ENCODE results near the gene EBPL.
"Not testable (repeated sequence)": the region's sequence is repeated elsewhere in the genome, so short reads cannot be mapped to it uniquely, and the experiment has no call there.

The EBPL gene

DNA sequence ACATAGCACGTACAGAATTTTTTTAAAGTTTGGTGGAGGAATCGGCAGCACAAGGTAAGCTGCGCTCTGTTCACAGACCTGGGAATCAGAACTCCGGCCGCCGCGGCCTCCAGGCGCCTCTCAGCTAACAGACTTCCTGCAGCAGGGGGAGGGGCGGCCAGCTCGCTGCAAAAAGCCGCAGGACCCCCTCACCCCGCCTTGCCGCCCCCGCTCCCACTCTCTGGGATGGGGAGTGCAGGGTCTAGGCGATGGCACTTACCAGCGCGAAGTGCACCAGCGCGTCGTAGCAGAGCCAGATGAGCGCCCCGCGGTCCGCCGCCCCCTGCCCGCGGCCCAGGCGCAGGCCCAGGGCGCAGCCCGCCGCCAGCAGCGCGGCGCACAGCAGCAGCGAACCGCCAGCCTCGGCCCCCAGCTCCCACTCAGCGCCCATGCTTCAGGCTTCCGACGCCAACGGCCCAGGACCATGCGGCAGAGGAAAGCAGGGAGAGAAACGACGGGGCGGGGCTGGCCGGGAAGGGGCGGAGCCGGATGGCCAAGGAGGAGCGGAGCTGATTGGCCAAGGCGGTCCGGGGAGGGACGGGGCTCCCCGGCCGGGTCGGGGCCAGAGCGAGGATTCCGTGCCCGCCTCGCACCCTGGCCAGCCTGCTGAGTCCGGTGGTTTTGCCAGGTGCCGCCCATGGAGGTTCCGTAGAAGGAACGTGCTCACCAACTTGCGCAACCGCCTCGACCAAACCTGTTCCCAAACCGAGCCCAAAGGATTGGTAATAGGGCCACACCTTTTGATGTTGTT, at the start of gene EBPL:
Gene EBPL, minus strand, starts transcription at position 492 of the 790 bp plus-strand sequence. Its CDS starts 62 bp downstream, at position 430.
- TF ChIP-seq POLR2A (IDR thresholded peaks at IDR 0.05; ENCODE audit: low read depth, low read length) = peak; percentile 69
- DNase-seq (ENCODE audit: insufficient read length, low spot score) (peak; percentile 83), FAIRE-seq (no peak)

- FAIRE-seq = no peak
- DNase-seq (ENCODE audit: insufficient read length, low spot score) = no peak
- TF ChIP-seq POLR2A (IDR thresholded peaks at IDR 0.05; ENCODE audit: low read depth, low read length) = no peak
Measured at GRCh38 chr13:49740870-49741269, 49.6 kb upstream of the EBPL start.

- no peak for TF ChIP-seq POLR2A (IDR thresholded peaks at IDR 0.05; ENCODE audit: low read depth, low read length)
- DNase-seq (ENCODE audit: insufficient read length, low spot score) = no peak
- FAIRE-seq = no peak
Measured at GRCh38 chr13:49739498-49740187, 48.4 kb upstream of the EBPL start.

- FAIRE-seq = no peak
- no peak for TF ChIP-seq POLR2A (IDR thresholded peaks at IDR 0.05; ENCODE audit: low read depth, low read length)
- DNase-seq (ENCODE audit: insufficient read length, low spot score) = no peak
Measured at GRCh38 chr13:49733181-49733951, 42.1 kb upstream of the EBPL start.

GRCh38 chr13:49731766-49732165, 40.5 kb upstream of the EBPL start:
- no peak for TF ChIP-seq POLR2A (IDR thresholded peaks at IDR 0.05; ENCODE audit: low read depth, low read length)
- no peak for FAIRE-seq
- DNase-seq (ENCODE audit: insufficient read length, low spot score) = no peak

- no peak for DNase-seq (ENCODE audit: insufficient read length, low spot score)
- TF ChIP-seq POLR2A (IDR thresholded peaks at IDR 0.05; ENCODE audit: low read depth, low read length) = no peak
- FAIRE-seq = no peak
Measured at GRCh38 chr13:49716615-49717014, 25.3 kb upstream of the EBPL start.

- FAIRE-seq (no peak), DNase-seq (ENCODE audit: insufficient read length, low spot score) (no peak)
- no peak for TF ChIP-seq POLR2A (IDR thresholded peaks at IDR 0.05; ENCODE audit: low read depth, low read length)
Measured at GRCh38 chr13:49714757-49715156, 23.5 kb upstream of the EBPL start.

DNA sequence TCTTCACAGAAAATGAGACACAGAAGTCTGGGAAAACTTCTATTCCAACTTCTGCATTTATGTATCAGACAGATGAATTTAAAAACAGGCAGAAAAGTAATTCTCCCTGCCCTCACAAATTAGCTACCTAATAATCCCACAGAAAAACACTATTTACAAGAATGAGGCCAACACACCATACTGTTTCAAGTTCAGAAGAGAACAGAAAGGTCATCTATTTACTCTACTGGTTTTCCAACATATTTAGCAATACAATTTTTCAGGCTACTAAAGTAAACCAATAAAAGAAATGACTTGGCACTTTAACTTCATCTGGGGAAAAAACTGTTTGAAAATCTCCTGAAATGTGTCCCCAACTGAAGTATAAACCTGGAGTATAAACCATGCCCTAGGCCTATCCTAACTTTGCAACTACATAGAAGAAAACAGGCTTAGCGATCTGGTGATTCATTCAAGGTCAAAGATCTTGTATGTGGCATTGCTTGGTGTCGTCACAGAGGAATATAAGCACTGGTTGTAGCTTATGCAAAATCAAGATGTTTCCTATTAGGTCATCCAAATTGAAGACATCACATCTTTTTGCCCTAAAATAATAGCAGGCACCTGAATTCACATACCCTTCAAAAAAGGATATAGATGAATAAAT, 20.1 kb upstream of the EBPL start:
- DNase-seq (ENCODE audit: insufficient read length, low spot score) (no peak), FAIRE-seq (peak; percentile 86)
- no peak for TF ChIP-seq POLR2A (IDR thresholded peaks at IDR 0.05; ENCODE audit: low read depth, low read length)

- not testable (repeated sequence) for DNase-seq (ENCODE audit: insufficient read length, low spot score); FAIRE-seq
Measured at GRCh38 chr13:49704264-49704663, 13.0 kb upstream of the EBPL start.

DNA sequence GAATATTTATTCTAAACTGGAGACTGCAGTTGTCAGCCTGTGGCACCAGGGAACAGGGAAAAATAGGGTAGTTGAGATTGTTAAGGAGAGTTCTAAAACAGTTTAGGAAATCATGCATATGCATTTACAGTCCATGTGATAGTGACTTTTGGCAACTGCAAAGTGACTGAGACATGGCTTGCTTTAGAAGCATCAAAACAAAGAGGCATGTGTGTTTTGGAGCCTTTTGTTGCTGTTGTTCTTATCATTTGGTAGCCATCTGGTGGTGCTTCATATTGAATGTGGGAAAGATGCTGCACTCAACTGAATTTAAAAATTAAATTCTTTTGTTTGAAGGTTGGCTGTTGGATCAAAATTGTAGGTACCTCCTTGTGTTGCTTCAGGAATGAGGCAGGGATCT, 10.2 kb upstream of the EBPL start:
- TF ChIP-seq POLR2A (IDR thresholded peaks at IDR 0.05; ENCODE audit: low read depth, low read length) = no peak
- DNase-seq (ENCODE audit: insufficient read length, low spot score) (no peak), FAIRE-seq (no peak)

DNA sequence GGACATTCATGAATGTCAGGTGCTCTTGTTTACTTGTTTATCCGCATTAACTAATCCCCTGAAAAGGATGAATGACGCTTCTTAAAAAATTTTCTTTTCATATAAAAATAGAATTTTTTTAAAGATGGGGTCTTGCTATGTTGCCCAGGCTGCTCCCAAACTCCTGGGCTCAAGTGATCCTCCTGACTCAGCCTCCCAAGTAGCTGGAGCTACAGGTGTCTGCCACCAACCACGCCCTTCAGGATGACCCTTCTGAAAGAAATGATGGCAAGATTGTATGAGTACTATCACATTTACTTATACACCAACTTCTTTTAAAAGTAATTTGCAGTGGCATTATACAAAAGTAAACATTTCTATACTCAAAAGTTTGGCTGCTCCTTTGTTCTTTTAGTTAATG, 6.2 kb upstream of the EBPL start:
- no peak for TF ChIP-seq POLR2A (IDR thresholded peaks at IDR 0.05; ENCODE audit: low read depth, low read length)
- FAIRE-seq = no peak
- no peak for DNase-seq (ENCODE audit: insufficient read length, low spot score)

DNA sequence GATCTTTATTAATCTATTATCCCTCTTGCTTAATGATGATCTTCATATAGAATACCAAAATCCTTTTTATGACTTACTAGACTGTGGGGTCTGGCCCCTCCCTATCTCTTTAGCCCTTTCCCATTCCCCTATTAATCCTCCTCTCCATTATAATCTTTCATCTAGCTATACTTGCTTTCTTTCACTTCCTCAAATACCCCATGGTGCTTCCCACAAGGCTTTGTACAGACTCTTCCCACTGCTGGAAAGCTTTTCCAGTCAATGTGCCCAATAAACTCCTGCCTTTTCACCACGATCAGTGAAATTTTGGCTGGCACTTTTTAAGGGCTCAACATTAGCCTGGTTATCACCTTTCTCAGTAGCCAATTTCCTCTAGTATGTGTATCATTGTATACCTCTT, 3.2 kb upstream of the EBPL start:
- TF ChIP-seq POLR2A (IDR thresholded peaks at IDR 0.05; ENCODE audit: low read depth, low read length) = no peak
- FAIRE-seq = no peak
- DNase-seq (ENCODE audit: insufficient read length, low spot score) = no peak

DNA sequence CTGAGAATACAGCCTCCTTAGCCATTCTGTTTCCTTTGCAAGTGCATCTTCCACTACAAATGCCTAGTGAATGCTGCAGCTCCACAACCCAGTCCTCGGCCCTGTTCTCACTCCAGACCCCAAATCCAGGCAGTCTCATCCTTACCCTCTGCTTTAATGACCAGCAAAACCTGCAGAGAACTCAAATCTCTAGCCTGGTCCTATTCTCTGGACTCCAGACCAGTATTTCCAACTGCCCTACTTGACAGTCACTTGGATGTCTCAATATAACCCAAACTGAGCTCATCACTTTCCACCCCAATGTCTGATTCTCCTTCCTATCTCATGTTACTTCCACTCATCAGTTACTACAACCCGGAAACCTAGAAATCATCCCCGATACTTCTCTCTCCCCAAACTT, 2.6 kb upstream of the EBPL start:
- DNase-seq (ENCODE audit: insufficient read length, low spot score) (no peak), FAIRE-seq (no peak)
- no peak for TF ChIP-seq POLR2A (IDR thresholded peaks at IDR 0.05; ENCODE audit: low read depth, low read length)

DNA sequence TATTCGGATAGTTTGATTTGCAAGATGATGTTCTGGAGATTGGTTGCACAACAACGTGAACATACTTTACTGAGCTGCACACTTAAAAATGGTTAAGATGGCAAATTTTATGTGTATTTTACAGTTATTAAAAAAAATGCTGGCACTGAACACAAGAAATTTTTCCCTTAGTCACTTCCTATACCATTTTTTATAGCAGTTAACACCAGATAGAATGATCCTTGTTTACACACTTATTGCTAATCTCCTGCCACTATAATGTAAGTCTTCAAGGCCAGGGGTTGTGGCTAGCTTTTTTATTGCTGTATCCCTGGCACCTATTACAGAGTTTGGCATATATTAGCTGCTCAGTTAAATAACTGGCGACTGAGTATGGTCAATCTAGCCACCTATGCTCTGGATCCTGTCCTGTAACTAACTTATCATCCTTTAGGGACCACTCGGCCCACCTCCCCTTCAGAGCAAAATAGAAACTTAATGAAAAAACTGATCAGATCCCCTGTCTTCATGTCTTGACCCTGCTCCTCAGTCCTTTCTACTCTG, 2.0 kb upstream of the EBPL start:
- DNase-seq (ENCODE audit: insufficient read length, low spot score) (no peak), FAIRE-seq (no peak)
- TF ChIP-seq POLR2A (IDR thresholded peaks at IDR 0.05; ENCODE audit: low read depth, low read length) = no peak

Measured in H54 (cell line).